HepG2 (cell line): ENCODE results near the gene DDAH2. TPM values are rescaled to one million over a fixed set of nuclear protein-coding genes. Genes with fewer than 3 reads are reported as not detected.

ENCODE experiments used
- HIVEP1 ChIP-seq: sonication (generic); formaldehyde crosslinking; IDR thresholded peaks from 2 replicates; pipeline ENCODE4 v1.4.0; 2020; ENCODE audit warnings: mild to moderate bottlenecking, missing genetic modification reagents
- LCORL ChIP-seq, 2 experiments: fragments of 450-650 bp in 1 of 2; sonication (generic) in 1 of 2; formaldehyde crosslinking in 1 of 2; IDR thresholded peaks; 2 replicates each; pipeline versions ENCODE4 v1.5.0 to v1.6.1; 2017 to 2020; ENCODE audit warnings: antibody characterized with exemption in 1 of 2, missing genetic modification reagents in 1 of 2
- NCOA2 ChIP-seq: sonication (generic); formaldehyde crosslinking; IDR thresholded peaks from 2 replicates; pipeline ENCODE4 v1.8.0; 2022; ENCODE audit warnings: inconsistent platforms
- RARA ChIP-seq: IDR thresholded peaks from 2 replicates; pipeline ENCODE4 v1.6.1; 2016; ENCODE audit warnings: missing genetic modification reagents, missing compliant biosample characterization
- ZBTB38 ChIP-seq: sonication (generic); formaldehyde crosslinking; IDR thresholded peaks from 2 replicates; pipeline ENCODE4 v1.5.1; 2020; ENCODE audit warnings: mild to moderate bottlenecking, missing genetic modification reagents
- ZNF333 ChIP-seq: sonication (generic); formaldehyde crosslinking; IDR thresholded peaks from 2 replicates; pipeline ENCODE4 v1.4.0; 2020; ENCODE audit warnings: mild to moderate bottlenecking, missing genetic modification reagents, borderline replicate concordance
- ZNF501 ChIP-seq: sonication (generic); formaldehyde crosslinking; IDR thresholded peaks from 2 replicates; pipeline ENCODE4 v1.5.1; 2020; ENCODE audit warnings: mild to moderate bottlenecking, moderate library complexity, missing genetic modification reagents
- ZNF619 ChIP-seq: sonication (generic); formaldehyde crosslinking; IDR thresholded peaks from 2 replicates; pipeline ENCODE4 v1.4.0; 2020; ENCODE audit warnings: mild to moderate bottlenecking, missing genetic modification reagents
- ZNF737 ChIP-seq: sonication (generic); formaldehyde crosslinking; IDR thresholded peaks from 2 replicates; pipeline ENCODE4 v1.5.0; 2020; ENCODE audit warnings: missing genetic modification reagents, mild to moderate bottlenecking, borderline replicate concordance
- ZNF761 ChIP-seq: sonication (generic); formaldehyde crosslinking; conservative IDR thresholded peaks from 2 replicates; pipeline ENCODE4 v1.4.0; 2020; ENCODE audit warnings: mild to moderate bottlenecking, missing genetic modification reagents
- polyA plus RNA-seq, 8 experiments: library from polyadenylated mRNA; depleted of rRNA in 3 of 8; stranded (reverse) in 7 of 8; unstranded in 1 of 8; fragments of >200 nt; fragmentation: Illumina TruSeq in 4 of 8; extraction: Trizol in 4 of 8; gene quantifications; 2 replicates each; pipeline versions ENCODE4 v1.2.1 to v1.2.3, GENCODE V29; 2011 to 2016; ENCODE audit warnings: low read depth in 4 of 8, missing spikeins in 1 of 8, mixed read lengths in 1 of 8; ENCODE audit not compliant: insufficient read depth in 1 of 8
- total RNA-seq, 5 experiments: library from RNA; depleted of rRNA; stranded (reverse); fragments of >200 nt; fragmentation: Illumina TruSeq; extraction: Trizol; gene quantifications; 2 replicates each; pipeline ENCODE4 v1.2.3, GENCODE V29; 2016; ENCODE audit warnings: low read depth in 1 of 5
- TF ChIP-seq, protein P1 (sequence below): sonication (generic); formaldehyde crosslinking; IDR thresholded peaks from 2 replicates; pipeline ENCODE4 v1.4.0; 2020; ENCODE audit warnings: mild to moderate bottlenecking, missing genetic modification reagents
- TF ChIP-seq, protein P2 (sequence below): sonication (generic); formaldehyde crosslinking; IDR thresholded peaks from 2 replicates; pipeline ENCODE4 v1.5.1; 2020; ENCODE audit warnings: mild to moderate bottlenecking, missing genetic modification reagents, moderate library complexity
- TF ChIP-seq, protein P3 (sequence below): sonication (generic); formaldehyde crosslinking; IDR thresholded peaks from 2 replicates; pipeline ENCODE4 v1.9.0; 2022; ENCODE audit warnings: missing genetic modification reagents, mild to moderate bottlenecking, borderline replicate concordance
- TF ChIP-seq, protein P4 (sequence below): sonication (generic); formaldehyde crosslinking; IDR thresholded peaks from 2 replicates; pipeline ENCODE4 v1.5.0; 2020; ENCODE audit warnings: missing genetic modification reagents, mild to moderate bottlenecking, borderline replicate concordance
- TF ChIP-seq, protein P5 (sequence below): IDR thresholded peaks from 2 replicates; pipeline ENCODE4 v1.6.1; 2016; ENCODE audit warnings: low read depth, missing genetic modification reagents, missing compliant biosample characterization

Gene DDAH2
- total and polyA plus RNA-seq, 2 of the 13 experiments (the other 11 are each of a cell fraction or from before 2014, with no cell fraction given) = 16.4 to 21.1 TPM

DNA sequence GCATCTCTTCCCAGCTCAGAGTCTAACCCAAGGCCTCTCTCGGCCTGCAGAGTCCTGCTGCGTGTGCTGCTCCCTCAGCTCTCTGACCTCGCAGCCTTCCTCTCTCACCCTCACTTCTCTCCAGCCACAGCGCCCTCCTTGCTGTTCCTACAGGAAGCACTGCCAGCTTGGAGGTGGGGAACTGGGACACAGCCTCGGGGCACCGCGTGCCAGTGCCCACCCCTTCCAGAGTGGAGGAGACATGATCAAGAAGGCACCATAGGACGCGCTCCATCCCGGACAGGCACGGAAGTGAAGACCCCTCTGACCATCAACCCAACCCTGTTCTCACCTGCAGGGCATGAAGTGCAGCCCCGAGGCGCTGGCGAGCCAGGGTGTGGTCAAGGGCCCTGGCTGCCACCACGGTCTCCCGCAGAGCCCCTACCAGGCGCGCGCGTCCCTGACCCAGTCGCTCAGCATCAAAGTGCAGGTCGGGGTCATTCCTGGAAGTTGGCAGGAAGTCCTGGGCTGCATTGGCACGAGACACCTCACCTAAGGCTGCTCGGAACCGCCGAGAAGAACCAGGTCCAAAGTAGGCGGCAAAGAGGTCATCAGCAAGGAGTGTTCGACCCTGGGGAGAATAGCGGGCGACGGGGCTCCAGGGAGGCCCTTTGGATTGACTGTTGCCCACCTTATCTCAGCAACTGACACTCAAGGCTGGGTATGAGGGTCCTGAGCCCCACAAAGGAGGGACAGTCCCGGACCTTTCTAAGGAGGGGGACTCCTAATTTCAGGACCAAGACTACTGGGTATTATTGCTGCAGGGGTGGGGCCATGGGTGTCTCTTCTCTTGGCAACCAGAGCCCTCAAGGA is 46.8 kb upstream of the DDAH2 start (continued):
- TF ChIP-seq, protein P1, sequence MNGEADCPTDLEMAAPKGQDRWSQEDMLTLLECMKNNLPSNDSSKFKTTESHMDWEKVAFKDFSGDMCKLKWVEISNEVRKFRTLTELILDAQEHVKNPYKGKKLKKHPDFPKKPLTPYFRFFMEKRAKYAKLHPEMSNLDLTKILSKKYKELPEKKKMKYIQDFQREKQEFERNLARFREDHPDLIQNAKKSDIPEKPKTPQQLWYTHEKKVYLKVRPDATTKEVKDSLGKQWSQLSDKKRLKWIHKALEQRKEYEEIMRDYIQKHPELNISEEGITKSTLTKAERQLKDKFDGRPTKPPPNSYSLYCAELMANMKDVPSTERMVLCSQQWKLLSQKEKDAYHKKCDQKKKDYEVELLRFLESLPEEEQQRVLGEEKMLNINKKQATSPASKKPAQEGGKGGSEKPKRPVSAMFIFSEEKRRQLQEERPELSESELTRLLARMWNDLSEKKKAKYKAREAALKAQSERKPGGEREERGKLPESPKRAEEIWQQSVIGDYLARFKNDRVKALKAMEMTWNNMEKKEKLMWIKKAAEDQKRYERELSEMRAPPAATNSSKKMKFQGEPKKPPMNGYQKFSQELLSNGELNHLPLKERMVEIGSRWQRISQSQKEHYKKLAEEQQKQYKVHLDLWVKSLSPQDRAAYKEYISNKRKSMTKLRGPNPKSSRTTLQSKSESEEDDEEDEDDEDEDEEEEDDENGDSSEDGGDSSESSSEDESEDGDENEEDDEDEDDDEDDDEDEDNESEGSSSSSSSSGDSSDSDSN (CRISPR knock-in tag) = peak; percentile 27; the same call in 1 of the 2 replicates
- TF ChIP-seq, protein P2, sequence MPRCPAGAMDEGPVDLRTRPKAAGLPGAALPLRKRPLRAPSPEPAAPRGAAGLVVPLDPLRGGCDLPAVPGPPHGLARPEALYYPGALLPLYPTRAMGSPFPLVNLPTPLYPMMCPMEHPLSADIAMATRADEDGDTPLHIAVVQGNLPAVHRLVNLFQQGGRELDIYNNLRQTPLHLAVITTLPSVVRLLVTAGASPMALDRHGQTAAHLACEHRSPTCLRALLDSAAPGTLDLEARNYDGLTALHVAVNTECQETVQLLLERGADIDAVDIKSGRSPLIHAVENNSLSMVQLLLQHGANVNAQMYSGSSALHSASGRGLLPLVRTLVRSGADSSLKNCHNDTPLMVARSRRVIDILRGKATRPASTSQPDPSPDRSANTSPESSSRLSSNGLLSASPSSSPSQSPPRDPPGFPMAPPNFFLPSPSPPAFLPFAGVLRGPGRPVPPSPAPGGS (CRISPR knock-in tag) = no peak
- TF ChIP-seq NCOA2 (CRISPR knock-in tag) (0 out of 2 replicates have a peak, but pooled peaks have one; percentile 18), LCORL (IDR thresholded peaks at IDR 0.05) (no peak), LCORL (CRISPR knock-in tag; IDR thresholded peaks at IDR 0.05) (peak; percentile 73; the same call in 1 of the 2 replicates), ZNF761 (CRISPR knock-in tag) (0 out of 2 replicates have a peak, but pooled peaks have one; percentile 21), ZNF737 (0 out of 2 replicates have a peak, but pooled peaks have one; percentile 58), HIVEP1 (CRISPR knock-in tag) (peak; percentile 58; the same call in 1 of the 2 replicates), ZBTB38 (CRISPR knock-in tag) (peak; percentile 61; the same call in 1 of the 2 replicates), ZNF619 (CRISPR knock-in tag) (0 out of 2 replicates have a peak, but pooled peaks have one; percentile 53), RARA (peak; percentile 88), ZNF333 (peak; percentile 49; the same call in 1 of the 2 replicates), ZNF501 (CRISPR knock-in tag) (0 out of 2 replicates have a peak, but pooled peaks have one; percentile 16)
- TF ChIP-seq, protein P3, sequence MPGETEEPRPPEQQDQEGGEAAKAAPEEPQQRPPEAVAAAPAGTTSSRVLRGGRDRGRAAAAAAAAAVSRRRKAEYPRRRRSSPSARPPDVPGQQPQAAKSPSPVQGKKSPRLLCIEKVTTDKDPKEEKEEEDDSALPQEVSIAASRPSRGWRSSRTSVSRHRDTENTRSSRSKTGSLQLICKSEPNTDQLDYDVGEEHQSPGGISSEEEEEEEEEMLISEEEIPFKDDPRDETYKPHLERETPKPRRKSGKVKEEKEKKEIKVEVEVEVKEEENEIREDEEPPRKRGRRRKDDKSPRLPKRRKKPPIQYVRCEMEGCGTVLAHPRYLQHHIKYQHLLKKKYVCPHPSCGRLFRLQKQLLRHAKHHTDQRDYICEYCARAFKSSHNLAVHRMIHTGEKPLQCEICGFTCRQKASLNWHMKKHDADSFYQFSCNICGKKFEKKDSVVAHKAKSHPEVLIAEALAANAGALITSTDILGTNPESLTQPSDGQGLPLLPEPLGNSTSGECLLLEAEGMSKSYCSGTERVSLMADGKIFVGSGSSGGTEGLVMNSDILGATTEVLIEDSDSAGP = peak; percentile 50; the same call in 1 of the 2 replicates
- TF ChIP-seq, protein P4, sequence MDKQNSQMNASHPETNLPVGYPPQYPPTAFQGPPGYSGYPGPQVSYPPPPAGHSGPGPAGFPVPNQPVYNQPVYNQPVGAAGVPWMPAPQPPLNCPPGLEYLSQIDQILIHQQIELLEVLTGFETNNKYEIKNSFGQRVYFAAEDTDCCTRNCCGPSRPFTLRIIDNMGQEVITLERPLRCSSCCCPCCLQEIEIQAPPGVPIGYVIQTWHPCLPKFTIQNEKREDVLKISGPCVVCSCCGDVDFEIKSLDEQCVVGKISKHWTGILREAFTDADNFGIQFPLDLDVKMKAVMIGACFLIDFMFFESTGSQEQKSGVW (CRISPR knock-in tag) = no peak
- TF ChIP-seq, protein P5, sequence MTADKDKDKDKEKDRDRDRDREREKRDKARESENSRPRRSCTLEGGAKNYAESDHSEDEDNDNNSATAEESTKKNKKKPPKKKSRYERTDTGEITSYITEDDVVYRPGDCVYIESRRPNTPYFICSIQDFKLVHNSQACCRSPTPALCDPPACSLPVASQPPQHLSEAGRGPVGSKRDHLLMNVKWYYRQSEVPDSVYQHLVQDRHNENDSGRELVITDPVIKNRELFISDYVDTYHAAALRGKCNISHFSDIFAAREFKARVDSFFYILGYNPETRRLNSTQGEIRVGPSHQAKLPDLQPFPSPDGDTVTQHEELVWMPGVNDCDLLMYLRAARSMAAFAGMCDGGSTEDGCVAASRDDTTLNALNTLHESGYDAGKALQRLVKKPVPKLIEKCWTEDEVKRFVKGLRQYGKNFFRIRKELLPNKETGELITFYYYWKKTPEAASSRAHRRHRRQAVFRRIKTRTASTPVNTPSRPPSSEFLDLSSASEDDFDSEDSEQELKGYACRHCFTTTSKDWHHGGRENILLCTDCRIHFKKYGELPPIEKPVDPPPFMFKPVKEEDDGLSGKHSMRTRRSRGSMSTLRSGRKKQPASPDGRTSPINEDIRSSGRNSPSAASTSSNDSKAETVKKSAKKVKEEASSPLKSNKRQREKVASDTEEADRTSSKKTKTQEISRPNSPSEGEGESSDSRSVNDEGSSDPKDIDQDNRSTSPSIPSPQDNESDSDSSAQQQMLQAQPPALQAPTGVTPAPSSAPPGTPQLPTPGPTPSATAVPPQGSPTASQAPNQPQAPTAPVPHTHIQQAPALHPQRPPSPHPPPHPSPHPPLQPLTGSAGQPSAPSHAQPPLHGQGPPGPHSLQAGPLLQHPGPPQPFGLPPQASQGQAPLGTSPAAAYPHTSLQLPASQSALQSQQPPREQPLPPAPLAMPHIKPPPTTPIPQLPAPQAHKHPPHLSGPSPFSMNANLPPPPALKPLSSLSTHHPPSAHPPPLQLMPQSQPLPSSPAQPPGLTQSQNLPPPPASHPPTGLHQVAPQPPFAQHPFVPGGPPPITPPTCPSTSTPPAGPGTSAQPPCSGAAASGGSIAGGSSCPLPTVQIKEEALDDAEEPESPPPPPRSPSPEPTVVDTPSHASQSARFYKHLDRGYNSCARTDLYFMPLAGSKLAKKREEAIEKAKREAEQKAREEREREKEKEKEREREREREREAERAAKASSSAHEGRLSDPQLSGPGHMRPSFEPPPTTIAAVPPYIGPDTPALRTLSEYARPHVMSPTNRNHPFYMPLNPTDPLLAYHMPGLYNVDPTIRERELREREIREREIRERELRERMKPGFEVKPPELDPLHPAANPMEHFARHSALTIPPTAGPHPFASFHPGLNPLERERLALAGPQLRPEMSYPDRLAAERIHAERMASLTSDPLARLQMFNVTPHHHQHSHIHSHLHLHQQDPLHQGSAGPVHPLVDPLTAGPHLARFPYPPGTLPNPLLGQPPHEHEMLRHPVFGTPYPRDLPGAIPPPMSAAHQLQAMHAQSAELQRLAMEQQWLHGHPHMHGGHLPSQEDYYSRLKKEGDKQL (CRISPR knock-in tag) = no peak
